Measurements from ENCODE around the gene RCOR2.

- TF ChIP-seq POLR2A (IDR thresholded peaks at IDR 0.05; ENCODE audit: low read length), result no peak
- TF ChIP-seq GATA1 (IDR thresholded peaks at IDR 0.05; ENCODE audit: low read depth, low read length), result no peak
These were observed 7.1 kb downstream of the RCOR2 start for GRCh38 chr11:63909591-63910506.

Measured in erythroblast (primary cell).